ENCODE measurements around the gene NUDT15.
"Not testable (repeated sequence)": the region's sequence is repeated elsewhere in the genome, so short reads cannot be mapped to it uniquely, and the experiment has no call there.

Gene NUDT15

DNA sequence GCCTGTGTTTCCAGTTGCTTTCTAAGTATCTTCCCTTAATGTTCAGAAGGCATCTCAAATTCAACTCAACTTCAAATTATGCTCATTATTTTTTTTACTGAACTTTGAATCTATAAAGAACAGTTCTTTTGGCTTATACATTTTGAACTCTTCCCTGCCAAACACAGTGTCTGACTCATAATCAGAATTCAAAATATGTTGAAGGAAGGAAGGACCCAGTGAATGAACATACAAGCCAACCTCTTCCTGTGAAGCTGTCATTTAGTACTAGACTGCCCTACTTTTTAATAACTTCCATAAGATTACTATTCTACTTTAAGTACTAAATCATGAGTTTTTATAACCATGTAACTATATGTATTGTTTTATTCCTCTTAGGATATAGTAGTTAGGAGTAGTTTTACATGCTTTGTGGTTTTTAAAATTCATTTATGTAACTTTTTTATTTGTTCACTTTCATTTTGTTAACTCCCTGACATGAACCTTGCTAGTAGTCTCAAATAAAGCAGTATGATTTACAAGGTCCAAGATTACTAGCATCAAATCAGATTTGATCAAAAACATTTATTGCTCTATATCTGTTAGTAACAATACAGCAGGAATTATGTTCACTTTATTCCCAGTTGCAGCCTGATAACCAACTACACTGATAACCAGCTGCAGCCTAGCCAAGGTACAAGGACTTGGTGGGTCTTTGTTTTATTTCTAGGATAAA is 6.4 kb downstream of the NUDT15 start:
- peaks cover 27% of the 10 kb centered on the region for H3K36me3 ChIP-seq (ENCODE audit: insufficient read depth, low read length)

DNA sequence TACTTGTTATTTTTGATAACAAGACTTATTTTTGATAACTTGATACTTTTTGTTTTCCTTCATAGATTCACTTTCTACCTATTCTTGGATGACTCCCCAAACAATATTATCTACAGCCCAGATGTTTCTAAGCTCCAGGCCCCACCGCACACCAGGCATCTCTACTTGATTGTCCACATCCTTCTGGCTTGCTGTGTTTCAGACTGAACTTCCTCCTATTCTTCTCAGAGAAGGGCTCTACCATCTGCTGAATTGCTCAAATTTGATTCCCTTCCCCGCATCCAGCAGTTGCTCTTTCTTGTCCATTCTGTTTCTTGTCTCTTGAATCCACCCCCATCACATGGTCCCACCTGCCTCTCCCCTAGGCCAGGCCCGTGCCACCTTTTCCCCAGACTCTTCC is 13.0 kb downstream of the NUDT15 start:
- H3K9ac ChIP-seq (ENCODE audit: low read depth, low read length): no peak overlapping the region
- H3K9me3 ChIP-seq (replicated peaks; ENCODE audit: low read length): no peaks in the 10 kb centered on the region
- H3K36me3 ChIP-seq (ENCODE audit: insufficient read depth, low read length): peaks cover 33% of the 10 kb centered on the region
- H3K27me3 ChIP-seq (ENCODE audit: control insufficient read depth, insufficient read depth, low read length): no peaks in the 10 kb centered on the region
- no peak overlapping the region for H3K4me3 ChIP-seq (ENCODE audit: low read length)
- no peaks in the 10 kb centered on the region for H3K4me1 ChIP-seq (ENCODE audit: control insufficient read depth, insufficient read depth, low read length)
- H3K4me2 ChIP-seq (ENCODE audit: low read length): no peak overlapping the region

More for the DNA sequence above, 6.4 kb downstream of the NUDT15 start:
- H3K4me1 ChIP-seq (ENCODE audit: control insufficient read depth, insufficient read depth, low read length): peaks cover 21% of the 10 kb centered on the region
- H3K9me3 ChIP-seq (replicated peaks; ENCODE audit: low read length): no peaks in the 10 kb centered on the region
- no peaks in the 10 kb centered on the region for H3K27me3 ChIP-seq (ENCODE audit: control insufficient read depth, insufficient read depth, low read length)
- H3K9ac ChIP-seq (ENCODE audit: low read depth, low read length): peak overlapping the region; percentile 32
- H3K4me3 ChIP-seq (ENCODE audit: low read length): no peak overlapping the region
- peak overlapping the region; percentile 48 for H3K4me2 ChIP-seq (ENCODE audit: low read length)

DNA sequence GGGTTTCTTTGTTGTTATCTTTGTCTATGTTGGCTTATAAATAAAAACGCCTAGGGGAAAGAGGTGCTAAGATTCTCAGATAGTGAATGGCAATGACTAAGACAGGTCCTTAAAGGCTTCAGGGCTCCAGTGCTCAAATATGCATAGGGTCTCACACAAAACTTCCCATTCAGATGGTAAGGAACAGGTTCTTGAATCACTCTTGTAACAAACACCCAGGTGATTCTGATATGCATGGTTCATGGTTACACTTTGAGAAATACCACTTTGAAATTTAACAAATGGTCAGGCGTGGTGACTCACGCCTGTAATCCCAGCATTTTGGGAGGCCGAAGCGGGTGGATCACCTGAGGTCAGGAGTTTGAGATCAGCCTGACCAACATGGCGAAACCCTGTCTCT is 17.1 kb downstream of the NUDT15 start:
- Histone ChIP-seq H3K9ac (ENCODE audit: low read depth, low read length) (no peak overlapping the region), H3K9me3 (replicated peaks; ENCODE audit: low read length) (no peaks in the 10 kb centered on the region), H3K4me1 (ENCODE audit: control insufficient read depth, insufficient read depth, low read length) (no peaks in the 10 kb centered on the region), H3K4me3 (ENCODE audit: low read length) (no peak overlapping the region), H3K27me3 (ENCODE audit: control insufficient read depth, insufficient read depth, low read length) (no peaks in the 10 kb centered on the region), H3K4me2 (ENCODE audit: low read length) (no peak overlapping the region), H3K36me3 (ENCODE audit: insufficient read depth, low read length) (peaks cover 22% of the 10 kb centered on the region)

DNA sequence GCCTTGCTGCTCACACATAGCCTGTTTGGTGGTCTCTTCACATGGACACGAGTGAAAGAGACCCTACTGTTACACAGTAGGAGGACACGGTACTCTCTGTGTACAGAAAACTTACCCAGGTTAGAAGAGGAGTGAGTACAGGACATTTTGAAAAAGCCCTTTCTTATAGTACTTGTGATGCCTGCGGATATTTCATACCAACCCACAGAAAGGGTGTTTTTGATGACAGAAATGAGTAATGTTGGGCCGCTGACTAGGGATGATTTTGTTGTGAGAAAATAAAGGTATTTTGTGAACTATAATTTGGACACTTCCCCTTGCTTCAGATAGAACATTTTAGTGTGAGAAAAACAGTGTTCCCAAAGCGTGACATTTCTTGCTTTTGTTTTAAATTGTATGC is 18.2 kb downstream of the NUDT15 start:
- no peak overlapping the region for H3K4me3 ChIP-seq (ENCODE audit: low read length)
- peaks cover 19% of the 10 kb centered on the region for H3K36me3 ChIP-seq (ENCODE audit: insufficient read depth, low read length)
- H3K27me3 ChIP-seq (ENCODE audit: control insufficient read depth, insufficient read depth, low read length): no peaks in the 10 kb centered on the region

DNA sequence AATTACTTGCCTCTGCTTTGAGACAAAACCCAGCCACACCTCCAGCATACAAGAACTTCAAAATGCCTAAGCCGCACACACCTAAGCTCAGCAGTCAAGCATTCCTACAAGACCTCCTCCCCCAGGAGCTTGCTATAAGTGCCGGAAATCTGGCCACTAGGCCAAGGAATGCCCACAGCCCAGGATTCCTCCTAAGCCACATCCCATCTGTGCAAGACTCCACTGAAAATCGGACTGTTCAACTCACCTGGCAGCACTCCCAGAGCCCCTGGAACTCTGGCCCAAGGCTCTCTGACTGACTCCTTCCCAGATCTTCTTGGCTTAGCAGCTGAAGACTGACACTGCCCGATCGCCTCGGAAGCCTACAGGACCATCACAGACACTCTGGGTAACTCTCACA is 21.0 kb downstream of the NUDT15 start:
- H3K27me3 ChIP-seq (ENCODE audit: control insufficient read depth, insufficient read depth, low read length); H3K4me3 ChIP-seq (ENCODE audit: low read length); H3K4me1 ChIP-seq (ENCODE audit: control insufficient read depth, insufficient read depth, low read length); H3K4me2 ChIP-seq (ENCODE audit: low read length); H3K9me3 ChIP-seq (replicated peaks; ENCODE audit: low read length); H3K36me3 ChIP-seq (ENCODE audit: insufficient read depth, low read length); H3K9ac ChIP-seq (ENCODE audit: low read depth, low read length): not testable (repeated sequence)

More for the DNA sequence above, 18.2 kb downstream of the NUDT15 start:
- no peak overlapping the region for H3K9ac ChIP-seq (ENCODE audit: low read depth, low read length)
- no peak overlapping the region for H3K4me2 ChIP-seq (ENCODE audit: low read length)
- H3K9me3 ChIP-seq (replicated peaks; ENCODE audit: low read length): no peaks in the 10 kb centered on the region
- no peaks in the 10 kb centered on the region for H3K4me1 ChIP-seq (ENCODE audit: control insufficient read depth, insufficient read depth, low read length)

DNA sequence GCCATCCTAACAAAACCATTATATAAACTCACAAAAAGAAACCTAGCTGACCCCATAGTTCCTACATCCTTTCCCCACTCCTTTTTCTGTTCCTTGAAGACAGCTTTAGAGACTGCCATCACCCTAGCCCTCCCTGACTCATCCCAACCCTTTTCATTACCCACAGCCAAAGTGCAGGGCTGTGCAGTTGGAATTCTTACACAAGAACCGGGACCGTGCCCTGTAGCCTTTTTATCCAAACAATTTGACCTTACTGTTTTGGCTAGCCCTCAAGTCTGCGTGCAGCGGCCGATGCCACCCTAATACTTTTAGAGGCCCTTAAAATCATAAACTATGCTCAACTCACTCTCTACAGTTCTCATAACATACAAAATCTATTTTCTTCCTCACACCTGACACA is 22.4 kb downstream of the NUDT15 start:
- H3K4me3 ChIP-seq (ENCODE audit: low read length); H3K4me2 ChIP-seq (ENCODE audit: low read length); H3K4me1 ChIP-seq (ENCODE audit: control insufficient read depth, insufficient read depth, low read length); H3K36me3 ChIP-seq (ENCODE audit: insufficient read depth, low read length); H3K9ac ChIP-seq (ENCODE audit: low read depth, low read length); H3K27me3 ChIP-seq (ENCODE audit: control insufficient read depth, insufficient read depth, low read length); H3K9me3 ChIP-seq (replicated peaks; ENCODE audit: low read length): not testable (repeated sequence)

DNA sequence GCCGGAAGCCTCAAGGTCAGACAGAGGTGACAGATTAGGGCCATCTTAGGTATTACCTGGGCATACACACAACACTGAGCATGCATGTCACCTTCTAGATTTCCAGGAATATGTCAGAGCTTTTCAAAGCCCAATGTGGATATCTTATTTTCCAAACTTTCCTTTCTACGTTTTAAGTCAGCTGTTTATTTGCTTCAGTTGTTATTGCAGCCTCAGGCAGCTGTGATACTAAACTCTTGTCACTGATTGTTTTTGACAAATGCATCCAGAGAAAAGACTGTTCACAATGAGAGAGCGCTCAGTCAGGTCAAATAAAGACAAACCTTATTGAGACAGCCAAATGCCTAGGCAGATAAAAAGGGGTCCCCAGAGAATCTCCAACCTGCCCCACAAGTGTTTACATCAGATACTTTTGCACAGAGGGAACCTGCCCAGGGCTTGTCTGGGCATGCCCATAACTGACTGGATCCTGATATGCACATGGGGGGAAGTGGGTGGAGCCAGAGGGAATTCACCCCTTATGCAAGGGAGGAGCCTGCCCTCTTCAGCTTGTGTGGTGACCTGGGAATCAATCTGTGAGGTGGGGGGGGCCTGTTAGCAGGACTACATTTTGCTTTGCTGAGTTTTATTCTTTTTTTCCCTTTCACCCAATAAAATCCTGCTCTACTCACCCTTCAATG is 28.9 kb downstream of the NUDT15 start:
- Histone ChIP-seq H3K4me2 (ENCODE audit: low read length) (no peak overlapping the region), H3K9me3 (replicated peaks; ENCODE audit: low read length) (peaks cover 24% of the 10 kb centered on the region), H3K36me3 (ENCODE audit: insufficient read depth, low read length) (peaks cover 36% of the 10 kb centered on the region), H3K4me1 (ENCODE audit: control insufficient read depth, insufficient read depth, low read length) (no peaks in the 10 kb centered on the region), H3K9ac (ENCODE audit: low read depth, low read length) (no peak overlapping the region), H3K27me3 (ENCODE audit: control insufficient read depth, insufficient read depth, low read length) (no peaks in the 10 kb centered on the region), H3K4me3 (ENCODE audit: low read length) (no peak overlapping the region)

DNA sequence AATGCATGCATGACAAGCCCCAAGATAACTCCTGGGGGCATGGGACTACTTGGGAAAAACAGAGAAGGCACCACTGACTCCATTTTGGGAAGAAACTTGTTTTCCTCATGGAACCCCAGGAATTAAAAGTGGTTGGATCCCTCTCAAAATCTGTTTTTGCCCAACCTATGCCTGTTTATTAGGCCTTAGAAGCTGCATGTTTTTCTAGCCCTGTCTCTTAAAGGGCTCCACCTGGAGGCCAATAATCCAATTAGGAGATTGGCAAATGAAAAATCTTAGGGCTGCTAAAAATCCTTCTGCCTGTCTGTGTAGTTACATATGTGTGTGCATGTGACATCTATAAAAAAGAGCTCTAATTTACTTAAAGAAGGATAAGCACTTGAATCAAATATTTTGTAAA is 30.5 kb downstream of the NUDT15 start:
- Histone ChIP-seq H3K4me3 (ENCODE audit: low read length) (no peak overlapping the region), H3K4me1 (ENCODE audit: control insufficient read depth, insufficient read depth, low read length) (no peaks in the 10 kb centered on the region), H3K36me3 (ENCODE audit: insufficient read depth, low read length) (peaks cover 52% of the 10 kb centered on the region), H3K4me2 (ENCODE audit: low read length) (no peak overlapping the region), H3K9ac (ENCODE audit: low read depth, low read length) (no peak overlapping the region), H3K9me3 (replicated peaks; ENCODE audit: low read length) (peaks cover 24% of the 10 kb centered on the region), H3K27me3 (ENCODE audit: control insufficient read depth, insufficient read depth, low read length) (no peaks in the 10 kb centered on the region)

DNA sequence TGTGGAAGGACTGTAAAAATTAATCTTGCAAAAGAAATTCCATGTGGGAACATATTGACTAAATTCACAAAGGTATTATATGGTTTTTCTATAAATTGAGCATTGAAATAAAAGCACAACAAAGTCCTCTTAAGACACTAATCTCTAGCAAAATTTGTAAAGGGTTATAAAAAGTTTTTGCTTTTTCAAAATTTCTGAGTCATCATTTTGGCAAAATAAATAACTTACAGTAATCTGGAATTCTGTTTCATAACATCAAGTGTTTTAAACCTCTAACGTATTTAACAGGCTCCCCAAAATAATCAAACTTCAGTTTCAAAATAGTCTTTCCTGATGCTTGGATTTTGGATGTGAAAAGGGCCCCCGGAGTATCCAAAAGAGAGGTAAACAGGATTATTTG is 31.4 kb downstream of the NUDT15 start:
- Histone ChIP-seq H3K4me2 (ENCODE audit: low read length) (no peak overlapping the region), H3K9ac (ENCODE audit: low read depth, low read length) (no peak overlapping the region), H3K4me1 (ENCODE audit: control insufficient read depth, insufficient read depth, low read length) (no peaks in the 10 kb centered on the region), H3K9me3 (replicated peaks; ENCODE audit: low read length) (peaks cover 24% of the 10 kb centered on the region), H3K27me3 (ENCODE audit: control insufficient read depth, insufficient read depth, low read length) (no peaks in the 10 kb centered on the region), H3K4me3 (ENCODE audit: low read length) (no peak overlapping the region), H3K36me3 (ENCODE audit: insufficient read depth, low read length) (peaks cover 59% of the 10 kb centered on the region)

DNA sequence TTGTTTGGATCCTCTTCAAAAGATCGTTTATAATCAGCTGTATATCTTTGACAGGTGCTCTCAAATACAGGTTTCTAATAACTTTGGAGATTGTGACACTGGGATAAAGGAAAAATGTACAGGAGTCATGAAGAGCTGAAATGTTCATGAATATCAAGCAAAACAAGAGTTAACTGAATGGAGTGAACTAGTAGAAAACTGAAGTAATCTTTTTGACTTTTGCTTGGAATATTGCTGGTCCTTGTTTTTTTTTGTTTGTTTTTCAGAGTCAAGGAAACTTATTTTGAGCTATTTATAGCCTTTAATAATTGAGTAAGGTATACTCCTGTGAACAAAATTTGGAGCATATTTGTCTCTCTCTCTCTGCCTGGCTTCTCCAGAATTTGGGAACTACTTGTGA is 32.0 kb downstream of the NUDT15 start:
- Histone ChIP-seq H3K27me3 (ENCODE audit: control insufficient read depth, insufficient read depth, low read length) (no peaks in the 10 kb centered on the region), H3K4me1 (ENCODE audit: control insufficient read depth, insufficient read depth, low read length) (no peaks in the 10 kb centered on the region), H3K36me3 (ENCODE audit: insufficient read depth, low read length) (peaks cover 62% of the 10 kb centered on the region), H3K4me2 (ENCODE audit: low read length) (no peak overlapping the region), H3K9me3 (replicated peaks; ENCODE audit: low read length) (peaks cover 24% of the 10 kb centered on the region), H3K9ac (ENCODE audit: low read depth, low read length) (no peak overlapping the region), H3K4me3 (ENCODE audit: low read length) (no peak overlapping the region)

DNA sequence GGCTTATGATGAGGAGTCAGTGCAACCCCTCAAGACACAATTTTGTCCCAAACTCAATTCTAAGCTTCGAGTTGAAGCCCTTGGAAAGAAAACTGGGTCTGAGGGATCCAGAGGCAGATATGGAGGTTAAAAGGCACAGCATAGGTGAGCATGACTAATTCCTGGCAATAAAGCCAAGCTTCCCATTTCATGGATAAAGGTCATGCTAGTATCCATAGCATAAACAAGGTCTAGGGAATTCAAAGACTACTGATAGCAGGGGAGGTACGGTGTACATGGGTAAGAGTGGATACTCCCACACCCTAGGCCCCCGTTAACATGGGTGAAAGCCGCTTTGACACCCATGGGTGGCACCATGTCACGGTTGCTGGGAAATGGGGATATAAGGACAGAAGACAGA is 33.4 kb downstream of the NUDT15 start:
- H3K36me3 ChIP-seq (ENCODE audit: insufficient read depth, low read length): peaks cover 72% of the 10 kb centered on the region
- peaks cover 24% of the 10 kb centered on the region for H3K9me3 ChIP-seq (replicated peaks; ENCODE audit: low read length)

DNA sequence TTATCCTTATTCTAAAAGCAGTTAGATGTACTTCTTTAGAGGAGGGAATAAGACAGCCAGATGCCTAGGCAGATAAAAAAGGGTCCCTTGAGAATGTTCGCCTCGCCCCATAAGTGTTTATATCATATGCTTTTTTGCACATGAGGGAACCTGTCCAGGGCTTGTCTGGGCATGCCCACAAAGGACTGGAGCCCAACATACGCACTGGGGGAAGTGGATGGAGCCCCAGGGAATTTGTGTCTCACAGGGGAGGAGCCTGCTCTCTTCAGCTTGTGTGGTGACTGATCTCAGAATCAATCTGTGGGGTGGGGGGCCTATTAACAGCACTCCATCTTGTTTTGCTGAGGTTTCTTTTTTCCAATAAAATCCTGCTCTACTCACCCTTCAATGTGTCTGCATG is 34.8 kb downstream of the NUDT15 start:
- Histone ChIP-seq H3K4me3 (ENCODE audit: low read length) (no peak overlapping the region), H3K9ac (ENCODE audit: low read depth, low read length) (no peak overlapping the region), H3K4me2 (ENCODE audit: low read length) (no peak overlapping the region), H3K27me3 (ENCODE audit: control insufficient read depth, insufficient read depth, low read length) (no peaks in the 10 kb centered on the region), H3K36me3 (ENCODE audit: insufficient read depth, low read length) (peaks cover 74% of the 10 kb centered on the region), H3K4me1 (ENCODE audit: control insufficient read depth, insufficient read depth, low read length) (no peaks in the 10 kb centered on the region), H3K9me3 (replicated peaks; ENCODE audit: low read length) (peaks cover 24% of the 10 kb centered on the region)

More for the DNA sequence above, 33.4 kb downstream of the NUDT15 start:
- H3K4me1 ChIP-seq (ENCODE audit: control insufficient read depth, insufficient read depth, low read length): no peaks in the 10 kb centered on the region
- H3K4me3 ChIP-seq (ENCODE audit: low read length): no peak overlapping the region
- no peak overlapping the region for H3K9ac ChIP-seq (ENCODE audit: low read depth, low read length)
- no peaks in the 10 kb centered on the region for H3K27me3 ChIP-seq (ENCODE audit: control insufficient read depth, insufficient read depth, low read length)
- H3K4me2 ChIP-seq (ENCODE audit: low read length): no peak overlapping the region

Data from skeletal muscle satellite cell (primary cell).